Renal cortex interstitium (tissue), 11 donors: Measurements from ENCODE around the gene JAGN1. TPM values are rescaled to one million over a fixed set of nuclear protein-coding genes. Genes with fewer than 3 reads are reported as not detected.
"Not testable (repeated sequence)": the region's sequence is repeated elsewhere in the genome, so short reads cannot be mapped to it uniquely, and the experiment has no call there.

ENCODE experiments used
- DNase-seq, 11 donors: peaks; one replicate each; pipeline ENCODE4 v3.0.0-alpha.2; 2013; ENCODE audit warnings: low read depth in 9 of 11, low spot score in 4 of 11; ENCODE audit errors: extremely low read depth in 1 of 11
- polyA plus RNA-seq, 3 donors: library from polyadenylated mRNA; unstranded; fragments of 120-200 nt; gene quantifications; one replicate each; pipeline ENCODE4 v1.2.1, GENCODE V29; 2013; ENCODE audit not compliant: insufficient read length in 3 of 3

The JAGN1 gene
- polyA plus RNA-seq, 3 donors = 40.4 to 47.0 (median 46.5) TPM

- peak in 7 of 11 donors; percentile 24 to 53 (median 35) for DNase-seq
Measured at GRCh38 chr3:9862391-9863057, 27.9 kb upstream of the JAGN1 start.

GRCh38 chr3:9863058-9863772, 27.2 kb upstream of the JAGN1 start:
- no peak for DNase-seq

- peak in 8 of 11 donors; percentile 40 to 70 (median 52) for DNase-seq
Measured at GRCh38 chr3:9864200-9864927, 26.0 kb upstream of the JAGN1 start.

- DNase-seq = not testable (repeated sequence)
Measured at GRCh38 chr3:9865125-9865637, 25.2 kb upstream of the JAGN1 start.

- no peak for DNase-seq
Measured at GRCh38 chr3:9866639-9867038, 23.8 kb upstream of the JAGN1 start.

GRCh38 chr3:9867106-9867505, 23.3 kb upstream of the JAGN1 start:
- no peak for DNase-seq

GRCh38 chr3:9869955-9870354, 20.5 kb upstream of the JAGN1 start:
- no peak for DNase-seq

GRCh38 chr3:9870978-9871377, 19.4 kb upstream of the JAGN1 start:
- DNase-seq = no peak

- not testable (repeated sequence) for DNase-seq
Measured at GRCh38 chr3:9872067-9872466, 18.3 kb upstream of the JAGN1 start.

- DNase-seq = no peak
Measured at GRCh38 chr3:9875448-9875847, 15.0 kb upstream of the JAGN1 start.

GRCh38 chr3:9876255-9876654, 14.2 kb upstream of the JAGN1 start:
- DNase-seq = not testable (repeated sequence)

- no peak for DNase-seq
Measured at GRCh38 chr3:9876991-9877390, 13.4 kb upstream of the JAGN1 start.

- no peak for DNase-seq
Measured at GRCh38 chr3:9878700-9879099, 11.7 kb upstream of the JAGN1 start.

GRCh38 chr3:9879830-9880549, 10.4 kb upstream of the JAGN1 start, which contains the start of gene CIDEC:
Gene CIDEC, minus strand, starts transcription at chr3:9880253. Its CDS starts 1,767 bp downstream, at chr3:9878486.
- no peak for DNase-seq

GRCh38 chr3:9881441-9881840, 9.0 kb upstream of the JAGN1 start:
- no peak for DNase-seq

GRCh38 chr3:9883706-9884554, 6.5 kb upstream of the JAGN1 start:
- no peak for DNase-seq

GRCh38 chr3:9884555-9885165, 5.8 kb upstream of the JAGN1 start:
- no peak for DNase-seq

- no peak for DNase-seq
Measured at GRCh38 chr3:9886328-9886727, 4.1 kb upstream of the JAGN1 start.
